Esophagus squamous epithelium (tissue), 4 donors: Measurements from ENCODE around the gene DNAH11.

Experiments
- CTCF ChIP-seq, 6 experiments: fragments of 450-650 bp in 4 of 6; fragments of 200-600 bp in 2 of 6; sonication (generic) in 2 of 6; IDR thresholded peaks; one replicate each; pipeline ENCODE4 v1.5.1; 2016 to 2019; ENCODE audit warnings: antibody characterized with exemption in 6 of 6, mild to moderate bottlenecking in 4 of 6, moderate library complexity in 4 of 6
- POLR2A ChIP-seq, 4 donors: fragments of 450-650 bp; IDR thresholded peaks; one replicate each; pipeline ENCODE4 v1.6.1; 2017; ENCODE audit warnings: antibody characterized with exemption in 4 of 4, mild to moderate bottlenecking in 4 of 4, moderate library complexity in 3 of 4

GRCh38 chr7:21526448-21526847 lies 16.4 kb upstream of the DNAH11 start:
- TF ChIP-seq CTCF (IDR thresholded peaks at IDR 0.05) (no peak), POLR2A (IDR thresholded peaks at IDR 0.05) (no peak)
